ENCODE measurements around the gene ANO3. TPM values are rescaled to one million over a fixed set of nuclear protein-coding genes. Genes with fewer than 3 reads are reported as not detected.

The ANO3 gene
- polyA plus RNA-seq, 1 donor: 0.33 TPM

- no peak overlapping the region for H3K4me3 ChIP-seq (ENCODE audit: low read length)
- H3K27me3 ChIP-seq (ENCODE audit: control insufficient read depth, insufficient read depth, low read length): no peaks in the 10 kb centered on the region
- H3K36me3 ChIP-seq (ENCODE audit: control insufficient read depth, insufficient read depth, low read length): peaks cover 5% of the 10 kb centered on the region
- H3K9me3 ChIP-seq (ENCODE audit: control insufficient read depth, low read depth, low read length): no peaks in the 10 kb centered on the region
- no peak overlapping the region for H3K27ac ChIP-seq (ENCODE audit: low read length)
- H3K4me1 ChIP-seq (ENCODE audit: control insufficient read depth, insufficient read depth, low read length): peaks cover 28% of the 10 kb centered on the region
- DNase-seq: no peak
These were observed 370.5 kb downstream of the ANO3 start for GRCh38 chr11:26702406-26702805.

GRCh38 chr11:26703411-26704191 is 371.7 kb downstream of the ANO3 start:
- H3K27me3 ChIP-seq (ENCODE audit: control insufficient read depth, insufficient read depth, low read length): no peaks in the 10 kb centered on the region
- DNase-seq: no peak
- H3K36me3 ChIP-seq (ENCODE audit: control insufficient read depth, insufficient read depth, low read length): peaks cover 5% of the 10 kb centered on the region
- H3K4me3 ChIP-seq (ENCODE audit: low read length): no peak overlapping the region
- H3K9me3 ChIP-seq (ENCODE audit: control insufficient read depth, low read depth, low read length): no peaks in the 10 kb centered on the region
- peak overlapping the region; percentile 36 for H3K27ac ChIP-seq (ENCODE audit: low read length)
- 100% methylated on average over 1 of the region's 5 CpGs for WGBS (ENCODE audit: insufficient coverage, low lambda C conversion rate)
- peaks cover 25% of the 10 kb centered on the region for H3K4me1 ChIP-seq (ENCODE audit: control insufficient read depth, insufficient read depth, low read length)

- no peaks in the 10 kb centered on the region for H3K27me3 ChIP-seq (ENCODE audit: control insufficient read depth, insufficient read depth, low read length)
- peak overlapping the region; percentile 71 for H3K27ac ChIP-seq (ENCODE audit: low read length)
These were observed 372.3 kb downstream of the ANO3 start for GRCh38 chr11:26704249-26704648.

GRCh38 chr11:26706181-26706580 is 374.3 kb downstream of the ANO3 start:
- DNase-seq: no peak
- no peak overlapping the region for H3K4me3 ChIP-seq (ENCODE audit: low read length)
- no peaks in the 10 kb centered on the region for H3K9me3 ChIP-seq (ENCODE audit: control insufficient read depth, low read depth, low read length)
- H3K27me3 ChIP-seq (ENCODE audit: control insufficient read depth, insufficient read depth, low read length): no peaks in the 10 kb centered on the region
- peaks cover 25% of the 10 kb centered on the region for H3K4me1 ChIP-seq (ENCODE audit: control insufficient read depth, insufficient read depth, low read length)
- 80% methylated on average over 1 of the region's 1 CpG for WGBS (ENCODE audit: insufficient coverage, low lambda C conversion rate)
- H3K27ac ChIP-seq (ENCODE audit: low read length): no peak overlapping the region
- H3K36me3 ChIP-seq (ENCODE audit: control insufficient read depth, insufficient read depth, low read length): peaks cover 3% of the 10 kb centered on the region

More at GRCh38 chr11:26704249-26704648, 372.3 kb downstream of the ANO3 start:
- 17% methylated on average over 1 of the region's 1 CpG for WGBS (ENCODE audit: insufficient coverage, low lambda C conversion rate)
- H3K36me3 ChIP-seq (ENCODE audit: control insufficient read depth, insufficient read depth, low read length): peaks cover 5% of the 10 kb centered on the region
- peaks cover 25% of the 10 kb centered on the region for H3K4me1 ChIP-seq (ENCODE audit: control insufficient read depth, insufficient read depth, low read length)
- no peak overlapping the region for H3K4me3 ChIP-seq (ENCODE audit: low read length)
- H3K9me3 ChIP-seq (ENCODE audit: control insufficient read depth, low read depth, low read length): no peaks in the 10 kb centered on the region
- DNase-seq: peak; percentile 74 to 89

GRCh38 chr11:26708736-26709456 is 377.0 kb downstream of the ANO3 start:
- no peak overlapping the region for H3K27ac ChIP-seq (ENCODE audit: low read length)
- no peak overlapping the region for H3K4me3 ChIP-seq (ENCODE audit: low read length)
- peaks cover 23% of the 10 kb centered on the region for H3K4me1 ChIP-seq (ENCODE audit: control insufficient read depth, insufficient read depth, low read length)
- H3K36me3 ChIP-seq (ENCODE audit: control insufficient read depth, insufficient read depth, low read length): peaks cover 7% of the 10 kb centered on the region
- H3K27me3 ChIP-seq (ENCODE audit: control insufficient read depth, insufficient read depth, low read length): no peaks in the 10 kb centered on the region
- H3K9me3 ChIP-seq (ENCODE audit: control insufficient read depth, low read depth, low read length): no peaks in the 10 kb centered on the region
- no peak for DNase-seq
- WGBS (ENCODE audit: insufficient coverage, low lambda C conversion rate): no CpG with 5 or more reads among the region's 2 CpGs

- Histone ChIP-seq H3K27me3 (ENCODE audit: control insufficient read depth, insufficient read depth, low read length) (no peaks in the 10 kb centered on the region), H3K4me3 (ENCODE audit: low read length) (no peak overlapping the region), H3K36me3 (ENCODE audit: control insufficient read depth, insufficient read depth, low read length) (peaks cover 7% of the 10 kb centered on the region), H3K4me1 (ENCODE audit: control insufficient read depth, insufficient read depth, low read length) (peaks cover 21% of the 10 kb centered on the region), H3K9me3 (ENCODE audit: control insufficient read depth, low read depth, low read length) (no peaks in the 10 kb centered on the region), H3K27ac (ENCODE audit: low read length) (no peak overlapping the region)
- 54% methylated on average over 2 of the region's 2 CpGs for WGBS (ENCODE audit: insufficient coverage, low lambda C conversion rate)
- DNase-seq: no peak
These were observed 378.6 kb downstream of the ANO3 start for GRCh38 chr11:26710489-26710888.

GRCh38 chr11:26712497-26712896 is 380.6 kb downstream of the ANO3 start:
- no peak overlapping the region for H3K4me3 ChIP-seq (ENCODE audit: low read length)
- H3K27ac ChIP-seq (ENCODE audit: low read length): no peak overlapping the region
- WGBS (ENCODE audit: insufficient coverage, low lambda C conversion rate): no CpG with 5 or more reads among the region's 5 CpGs
- no peak for DNase-seq
- no peaks in the 10 kb centered on the region for H3K27me3 ChIP-seq (ENCODE audit: control insufficient read depth, insufficient read depth, low read length)
- no peaks in the 10 kb centered on the region for H3K9me3 ChIP-seq (ENCODE audit: control insufficient read depth, low read depth, low read length)
- peaks cover 4% of the 10 kb centered on the region for H3K36me3 ChIP-seq (ENCODE audit: control insufficient read depth, insufficient read depth, low read length)
- H3K4me1 ChIP-seq (ENCODE audit: control insufficient read depth, insufficient read depth, low read length): peaks cover 21% of the 10 kb centered on the region

Other genes starting within 250 kb of the ANO3 start
- gene MUC15, start 240.1 kb downstream of the ANO3 start, polyA plus RNA-seq: not detected